GM12892 (cell line): ENCODE measurements around the gene HES5.

Experiments used
- POLR2A ChIP-seq: IDR thresholded peaks from 2 replicates; pipeline ENCODE4 v1.6.1; 2011; ENCODE audit warnings: low read depth, low read length, control low read depth
- POLR2AphosphoS5 ChIP-seq: IDR thresholded peaks from 2 replicates; pipeline ENCODE4 v1.6.1; 2011; ENCODE audit warnings: low read depth, low read length, control low read depth
- TAF1 ChIP-seq: IDR thresholded peaks from 2 replicates; pipeline ENCODE4 v1.6.1; 2011; ENCODE audit warnings: low read depth, mild to moderate bottlenecking, control low read depth, low read length, borderline replicate concordance

- TF ChIP-seq POLR2A: no peak
- TF ChIP-seq POLR2AphosphoS5: no peak
- TF ChIP-seq TAF1: no peak
Observed at GRCh38 chr1:2528016-2528415, 2.0 kb downstream of the HES5 start.
